Measurements from ENCODE around the gene RBM39. TPM values are rescaled to one million over a fixed set of nuclear protein-coding genes. Genes with fewer than 3 reads are reported as not detected.

RBM39 gene
- total and polyA plus RNA-seq, 2 experiments from 2014 or later = 259 to 413 TPM

DNA sequence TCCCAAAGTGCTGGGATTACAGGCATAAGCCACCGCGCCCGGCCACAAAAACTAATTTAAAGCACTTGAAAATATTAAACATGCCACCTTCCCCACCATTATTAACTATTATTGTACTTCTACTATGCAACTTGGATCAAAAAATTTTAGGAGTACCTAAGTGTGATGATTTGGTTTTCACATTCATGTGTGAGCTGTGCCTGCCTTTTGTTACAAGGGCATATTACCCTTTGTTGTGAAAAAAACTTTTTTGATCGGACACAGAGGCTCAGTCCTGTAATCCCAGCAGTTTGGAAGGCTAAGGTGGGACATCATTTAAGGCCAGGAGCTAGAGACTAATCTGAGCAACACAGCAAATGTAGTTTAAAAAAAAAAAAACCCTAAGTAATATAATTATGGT lies 25.7 kb downstream of the RBM39 start (continued):
- TF ChIP-seq JUNB (IDR thresholded peaks at IDR 0.05; ENCODE audit: unreplicated experiment) = no peak
- TF ChIP-seq EZH2 (IDR thresholded peaks at IDR 0.05; ENCODE audit: low read depth, unreplicated experiment) = no peak
- no peak for TF ChIP-seq ZNF331 (CRISPR knock-in tag; IDR thresholded peaks at IDR 0.05; ENCODE audit: low read depth)

DNA sequence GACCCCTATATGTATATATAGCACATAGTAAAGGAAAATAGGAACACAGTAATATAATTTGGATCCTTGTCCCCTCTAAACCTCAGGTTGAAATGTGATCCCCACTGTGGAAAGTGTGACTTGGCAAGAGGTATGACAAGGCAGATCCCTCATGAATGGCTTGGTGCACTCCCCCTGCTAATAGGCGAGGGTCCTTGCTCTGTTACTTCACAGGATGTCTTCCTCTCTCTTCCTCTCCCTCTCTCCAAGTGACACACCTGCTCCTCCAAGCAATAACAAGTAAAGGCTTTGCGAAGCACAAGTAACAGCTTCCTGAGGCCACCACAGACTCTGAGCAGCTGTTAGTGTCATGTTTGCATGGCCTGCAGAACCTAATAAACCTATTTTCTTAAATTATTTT lies 26.4 kb downstream of the RBM39 start:
- H3K36me3 Mint-ChIP-seq (ENCODE audit: low read depth) = peaks cover 100% of the 10 kb centered on the region
- Histone ChIP-seq H3F3A (replicated peaks; ENCODE audit: low read depth) (peaks cover 52% of the 10 kb centered on the region), H2AFZ (no peak overlapping the region), H3K9me2 (ENCODE audit: insufficient read depth) (no peaks in the 10 kb centered on the region), H3K79me2 (replicated peaks; ENCODE audit: insufficient read depth) (peaks cover 94% of the 10 kb centered on the region), H3K36me3 (ENCODE audit: insufficient read depth) (peaks cover 97% of the 10 kb centered on the region), H4K20me1 (replicated peaks; ENCODE audit: insufficient read depth) (peaks cover 74% of the 10 kb centered on the region), H3K4me3 (no peak overlapping the region), H3K4me2 (no peak overlapping the region), H3K27ac (ENCODE audit: low read depth) (0 out of 2 replicates have a peak overlapping the region, but pooled peaks have one; percentile 67), H3K27me3 (ENCODE audit: insufficient read depth) (no peaks in the 10 kb centered on the region), H3K4me1 (ENCODE audit: insufficient read depth) (no peaks in the 10 kb centered on the region)
- H3K4me1 Mint-ChIP-seq = peaks cover 5% of the 10 kb centered on the region; the same call in 2 of the 3 replicates
- H3K9me3 Mint-ChIP-seq = no peaks in the 10 kb centered on the region
- ATAC-seq = no peak
- TF ChIP-seq CTCF (conservative IDR thresholded peaks at IDR 0.05; ENCODE audit: low read depth in 2 of 2) = no peak
- TF ChIP-seq POLR2AphosphoS5 (IDR thresholded peaks at IDR 0.05; ENCODE audit: low read depth) = peak; percentile 25; the same call in 1 of the 2 replicates
- no peak for DNase-seq (ENCODE audit: low spot score)
- no peak overlapping the region for H3K4me3 Mint-ChIP-seq
- no peak overlapping the region; the same call in 1 of the 2 replicates for H3K27ac Mint-ChIP-seq
- H3K27me3 Mint-ChIP-seq (ENCODE audit: insufficient read depth, low read depth, poor library complexity) = peaks cover 10% of the 10 kb centered on the region

DNA sequence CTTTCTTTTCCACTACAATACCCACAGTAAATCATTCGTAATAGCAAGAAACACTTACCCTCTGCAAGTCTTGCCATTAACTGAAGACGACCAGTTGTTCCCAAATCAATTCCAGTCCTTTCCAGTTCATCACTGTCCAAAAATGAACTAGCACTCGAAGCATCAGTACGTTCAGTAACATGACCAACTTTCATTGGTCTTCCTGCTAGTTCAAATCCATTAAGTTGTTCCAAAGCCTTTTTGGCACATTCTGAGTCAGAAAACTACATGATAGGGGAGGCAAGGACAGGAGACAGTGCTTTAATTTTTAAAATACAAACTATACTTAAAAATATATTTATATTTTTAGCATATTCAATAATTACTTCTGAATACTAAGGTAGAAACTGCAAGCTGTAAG lies 27.9 kb downstream of the RBM39 start:
- DNase-seq (ENCODE audit: low spot score) (no peak), ATAC-seq (no peak)
- Histone ChIP-seq H3K27ac (ENCODE audit: low read depth) (no peak overlapping the region), H3K9me2 (ENCODE audit: insufficient read depth) (no peaks in the 10 kb centered on the region), H3K36me3 (ENCODE audit: insufficient read depth) (peaks cover 97% of the 10 kb centered on the region), H4K20me1 (replicated peaks; ENCODE audit: insufficient read depth) (peaks cover 77% of the 10 kb centered on the region), H3F3A (replicated peaks; ENCODE audit: low read depth) (peaks cover 54% of the 10 kb centered on the region), H3K79me2 (replicated peaks; ENCODE audit: insufficient read depth) (peaks cover 92% of the 10 kb centered on the region), H2AFZ (no peak overlapping the region), H3K4me2 (no peak overlapping the region), H3K4me1 (ENCODE audit: insufficient read depth) (no peaks in the 10 kb centered on the region), H3K4me3 (no peak overlapping the region), H3K27me3 (ENCODE audit: insufficient read depth) (no peaks in the 10 kb centered on the region)
- Mint-ChIP-seq H3K4me3 (no peak overlapping the region), H3K27me3 (ENCODE audit: insufficient read depth, low read depth, poor library complexity) (peaks cover 10% of the 10 kb centered on the region), H3K27ac (no peak overlapping the region), H3K9me3 (no peaks in the 10 kb centered on the region), H3K4me1 (no peaks in the 10 kb centered on the region; the same call in 2 of the 3 replicates), H3K36me3 (ENCODE audit: low read depth) (peaks cover 100% of the 10 kb centered on the region)
- TF ChIP-seq EZH2 (IDR thresholded peaks at IDR 0.05; ENCODE audit: low read depth, unreplicated experiment) (no peak), JUNB (IDR thresholded peaks at IDR 0.05; ENCODE audit: unreplicated experiment) (no peak), EZH2phosphoT487 (IDR thresholded peaks at IDR 0.05; ENCODE audit: unreplicated experiment) (no peak), NANOG (IDR thresholded peaks at IDR 0.05; ENCODE audit: borderline replicate concordance) (no peak), POLR2AphosphoS5 (IDR thresholded peaks at IDR 0.05; ENCODE audit: low read depth) (no peak)
- TF ChIP-seq, protein P1, sequence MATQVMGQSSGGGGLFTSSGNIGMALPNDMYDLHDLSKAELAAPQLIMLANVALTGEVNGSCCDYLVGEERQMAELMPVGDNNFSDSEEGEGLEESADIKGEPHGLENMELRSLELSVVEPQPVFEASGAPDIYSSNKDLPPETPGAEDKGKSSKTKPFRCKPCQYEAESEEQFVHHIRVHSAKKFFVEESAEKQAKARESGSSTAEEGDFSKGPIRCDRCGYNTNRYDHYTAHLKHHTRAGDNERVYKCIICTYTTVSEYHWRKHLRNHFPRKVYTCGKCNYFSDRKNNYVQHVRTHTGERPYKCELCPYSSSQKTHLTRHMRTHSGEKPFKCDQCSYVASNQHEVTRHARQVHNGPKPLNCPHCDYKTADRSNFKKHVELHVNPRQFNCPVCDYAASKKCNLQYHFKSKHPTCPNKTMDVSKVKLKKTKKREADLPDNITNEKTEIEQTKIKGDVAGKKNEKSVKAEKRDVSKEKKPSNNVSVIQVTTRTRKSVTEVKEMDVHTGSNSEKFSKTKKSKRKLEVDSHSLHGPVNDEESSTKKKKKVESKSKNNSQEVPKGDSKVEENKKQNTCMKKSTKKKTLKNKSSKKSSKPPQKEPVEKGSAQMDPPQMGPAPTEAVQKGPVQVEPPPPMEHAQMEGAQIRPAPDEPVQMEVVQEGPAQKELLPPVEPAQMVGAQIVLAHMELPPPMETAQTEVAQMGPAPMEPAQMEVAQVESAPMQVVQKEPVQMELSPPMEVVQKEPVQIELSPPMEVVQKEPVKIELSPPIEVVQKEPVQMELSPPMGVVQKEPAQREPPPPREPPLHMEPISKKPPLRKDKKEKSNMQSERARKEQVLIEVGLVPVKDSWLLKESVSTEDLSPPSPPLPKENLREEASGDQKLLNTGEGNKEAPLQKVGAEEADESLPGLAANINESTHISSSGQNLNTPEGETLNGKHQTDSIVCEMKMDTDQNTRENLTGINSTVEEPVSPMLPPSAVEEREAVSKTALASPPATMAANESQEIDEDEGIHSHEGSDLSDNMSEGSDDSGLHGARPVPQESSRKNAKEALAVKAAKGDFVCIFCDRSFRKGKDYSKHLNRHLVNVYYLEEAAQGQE (IDR thresholded peaks at IDR 0.05; ENCODE audit: unreplicated experiment) = no peak

All from GM23338 (cell line).